ENCODE results near the gene NOP16.

Gene NOP16

GRCh38 chr5:176407456-176408251, 19.3 kb upstream of the NOP16 start:
- Histone ChIP-seq H3K27me3 (no peaks in the 10 kb centered on the region), H3K4me1 (no peaks in the 10 kb centered on the region; the same call in 1 of the 2 replicates), H3K36me3 (peaks cover 12% of the 10 kb centered on the region), H3K4me3 (ENCODE audit: low read depth, low read length) (no peak overlapping the region), H3K9me3 (no peaks in the 10 kb centered on the region)
- no peak for TF ChIP-seq CTCF (IDR thresholded peaks at IDR 0.05; ENCODE audit: low read depth, low read length)
- no peak for DNase-seq

GRCh38 chr5:176406436-176407052, 18.1 kb upstream of the NOP16 start:
- H3K9me3 ChIP-seq: no peaks in the 10 kb centered on the region
- peaks cover 12% of the 10 kb centered on the region for H3K36me3 ChIP-seq
- H3K27me3 ChIP-seq: no peaks in the 10 kb centered on the region
- no peak for TF ChIP-seq CTCF (IDR thresholded peaks at IDR 0.05; ENCODE audit: low read depth, low read length)
- no peak overlapping the region for H3K4me3 ChIP-seq (ENCODE audit: low read depth, low read length)
- no peaks in the 10 kb centered on the region; the same call in 1 of the 2 replicates for H3K4me1 ChIP-seq
- no peak for DNase-seq

- H3K9me3 ChIP-seq: no peaks in the 10 kb centered on the region
- H3K4me3 ChIP-seq (ENCODE audit: low read depth, low read length): no peak overlapping the region
- no peaks in the 10 kb centered on the region; the same call in 1 of the 2 replicates for H3K4me1 ChIP-seq
- DNase-seq: no peak
- no peaks in the 10 kb centered on the region for H3K27me3 ChIP-seq
- H3K36me3 ChIP-seq: peaks cover 12% of the 10 kb centered on the region
- TF ChIP-seq CTCF (IDR thresholded peaks at IDR 0.05; ENCODE audit: low read depth, low read length): peak; percentile 17; the same call in 1 of the 2 replicates
Observed at GRCh38 chr5:176405656-176406435, 17.4 kb upstream of the NOP16 start.

GRCh38 chr5:176401281-176402205, 13.1 kb upstream of the NOP16 start:
- H3K4me3 ChIP-seq (ENCODE audit: low read depth, low read length): no peak overlapping the region
- H3K36me3 ChIP-seq: no peaks in the 10 kb centered on the region
- H3K4me1 ChIP-seq: peaks cover 4% of the 10 kb centered on the region
- TF ChIP-seq CTCF (IDR thresholded peaks at IDR 0.05; ENCODE audit: low read depth, low read length): no peak
- no peak for DNase-seq
- H3K9me3 ChIP-seq: no peaks in the 10 kb centered on the region
- H3K27me3 ChIP-seq: no peaks in the 10 kb centered on the region

GRCh38 chr5:176400382-176401156, 12.2 kb upstream of the NOP16 start:
- no peak overlapping the region for H3K4me3 ChIP-seq (ENCODE audit: low read depth, low read length)
- no peaks in the 10 kb centered on the region for H3K36me3 ChIP-seq
- no peak for DNase-seq
- no peak for TF ChIP-seq CTCF (IDR thresholded peaks at IDR 0.05; ENCODE audit: low read depth, low read length)
- no peaks in the 10 kb centered on the region for H3K9me3 ChIP-seq
- H3K4me1 ChIP-seq: peaks cover 9% of the 10 kb centered on the region
- H3K27me3 ChIP-seq: no peaks in the 10 kb centered on the region

Measured in BE2C (cell line).